ENCODE measurements around the gene AMIGO3.
A peak's percentile ranks its signal among the peaks of the same experiment; 100 is the strongest.

The AMIGO3 gene

DNA sequence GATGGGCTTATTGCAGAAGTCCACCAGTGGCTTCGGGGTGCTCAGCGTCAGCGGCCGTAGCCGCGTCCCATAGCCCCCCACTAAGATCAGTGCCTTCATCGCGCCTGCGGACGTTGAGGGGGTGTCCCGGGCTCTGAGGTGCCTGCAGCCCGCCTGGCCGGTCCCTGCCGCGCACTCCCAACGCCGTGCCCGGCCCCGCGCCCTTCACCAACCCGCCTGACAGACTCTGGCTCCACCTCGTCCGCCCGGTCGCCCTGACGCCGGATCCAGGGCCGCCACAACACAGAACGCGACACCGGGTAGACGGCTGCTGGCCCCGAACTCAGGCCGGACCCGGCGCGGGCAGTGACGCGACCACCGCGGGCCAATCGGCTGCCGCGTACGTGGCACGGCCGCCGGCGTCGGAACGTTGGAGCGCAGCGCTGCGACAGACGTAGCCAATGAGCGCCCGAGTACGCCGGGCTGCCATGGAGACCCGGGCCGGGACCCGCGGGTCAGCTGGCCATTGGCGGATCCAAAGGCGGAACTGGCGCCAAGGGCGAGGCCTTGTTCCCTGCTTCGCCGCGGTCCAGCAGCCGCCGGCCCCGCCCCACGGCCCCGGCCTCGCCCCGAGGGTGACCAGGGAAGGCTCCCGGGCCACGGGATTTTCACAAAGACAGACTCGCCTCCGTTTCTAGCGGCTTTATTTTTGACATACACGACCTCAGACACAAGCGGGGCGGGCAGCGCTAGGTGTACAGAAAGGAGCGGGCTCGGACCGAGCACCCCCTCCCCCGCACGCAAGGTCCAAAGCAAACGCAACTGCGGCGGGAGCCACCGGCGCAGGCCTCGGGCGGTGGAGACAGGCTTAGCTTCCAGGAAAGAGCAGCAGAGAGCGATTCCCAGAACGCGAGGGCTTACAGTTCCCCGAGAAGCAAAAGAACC, 4.4 kb upstream of the AMIGO3 start, which contains the start of gene GMPPB:
Gene GMPPB, minus strand, starts transcription at position 324 of the 924 bp plus-strand sequence. Its CDS starts 225 bp downstream, at position 99.
- peak; percentile 97 for DNase-seq

DNA sequence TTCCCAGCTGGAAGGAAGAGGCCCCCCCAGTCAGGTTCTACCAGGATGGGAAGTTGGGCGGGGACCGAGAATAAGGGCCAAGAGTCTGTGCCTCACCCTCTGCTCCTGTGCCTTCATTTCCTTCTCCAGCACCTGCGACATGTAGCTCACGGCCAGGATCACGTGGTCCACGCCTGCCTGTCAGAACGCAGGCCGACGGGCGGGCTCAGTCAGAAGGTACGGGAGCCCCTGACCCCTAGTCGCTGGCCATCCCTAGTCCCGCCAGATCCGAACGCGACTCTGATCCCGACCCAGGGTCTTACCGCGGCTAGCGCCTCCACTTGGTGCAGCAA, 3.8 kb upstream of the AMIGO3 start:
- peak; percentile 69 for DNase-seq

DNA sequence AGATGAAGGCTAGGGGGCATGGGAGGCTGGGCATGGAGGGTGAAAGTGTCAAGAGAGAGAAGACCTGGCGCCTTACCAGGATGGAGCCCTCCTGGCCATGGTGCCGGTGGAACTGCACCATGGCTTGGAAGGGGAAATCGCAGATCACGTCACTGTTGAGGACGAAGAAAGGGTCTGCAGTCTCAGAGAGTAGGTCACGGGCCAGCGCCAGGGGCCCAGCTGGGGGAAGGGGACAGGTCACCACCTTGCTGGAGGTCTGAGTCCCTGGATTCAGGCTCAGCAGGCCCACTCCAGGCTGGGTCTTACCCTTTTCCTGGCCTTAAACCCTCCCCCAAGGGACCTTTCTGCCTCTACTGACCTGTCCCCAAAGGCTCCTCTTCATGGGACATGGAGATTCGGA, 3.4 kb upstream of the AMIGO3 start:
- no peak for DNase-seq

DNA sequence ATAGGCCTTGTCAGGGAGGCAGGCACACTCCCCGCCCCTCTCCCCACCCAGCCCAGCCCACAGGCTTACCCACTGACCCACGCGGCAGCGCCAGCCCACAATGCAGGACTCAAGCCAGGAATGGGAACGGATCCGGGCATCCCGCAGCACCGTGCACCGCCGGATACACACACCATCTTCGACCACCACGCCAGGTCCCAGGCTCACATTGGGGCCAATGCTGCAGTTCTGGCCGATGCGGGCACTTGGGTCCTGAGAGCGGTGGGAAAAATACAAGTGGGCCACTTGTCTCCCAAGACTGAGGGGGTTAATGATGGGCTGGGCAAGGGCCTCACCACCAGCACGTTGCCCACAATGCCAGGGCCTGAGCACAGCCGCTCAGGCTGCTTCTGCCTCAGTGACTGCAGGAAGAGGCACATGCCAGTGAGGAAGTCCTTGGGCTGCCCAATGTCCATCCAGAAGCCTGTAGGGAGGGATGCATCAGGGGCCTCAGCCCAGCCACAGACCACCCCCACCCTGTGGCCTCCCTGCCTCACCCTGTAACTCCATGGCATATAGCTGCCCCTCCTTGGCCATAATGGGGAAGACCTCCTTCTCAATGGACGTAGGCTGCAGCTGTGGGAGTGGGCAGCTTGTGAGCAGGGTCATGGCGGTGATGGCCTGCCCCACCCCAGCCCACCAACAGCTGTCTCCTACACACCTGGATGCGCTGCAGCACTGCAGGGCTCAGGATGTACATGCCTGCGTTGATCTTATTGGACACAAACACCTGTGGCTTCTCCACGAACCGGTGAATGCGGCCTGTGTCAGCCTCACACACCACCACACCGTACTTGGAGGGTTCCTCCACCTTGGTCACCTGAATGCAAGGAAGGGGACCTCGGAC, 2.7 kb upstream of the AMIGO3 start:
- DNase-seq = no peak

DNA sequence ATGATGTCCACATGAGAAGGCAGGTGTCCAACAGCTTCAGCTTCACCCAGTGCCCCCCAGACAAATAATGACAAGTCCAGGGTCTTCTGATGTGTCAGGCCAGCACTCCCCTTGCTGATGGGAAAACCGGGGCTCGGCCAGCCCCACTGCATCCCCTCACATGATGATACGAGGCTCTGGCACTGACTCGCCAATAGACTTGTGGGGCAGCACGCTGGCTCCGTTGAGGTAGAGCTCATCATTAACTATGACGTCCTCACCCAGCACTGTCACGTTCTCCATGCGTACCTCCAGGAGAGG, 2.1 kb upstream of the AMIGO3 start:
- DNase-seq = no peak

DNA sequence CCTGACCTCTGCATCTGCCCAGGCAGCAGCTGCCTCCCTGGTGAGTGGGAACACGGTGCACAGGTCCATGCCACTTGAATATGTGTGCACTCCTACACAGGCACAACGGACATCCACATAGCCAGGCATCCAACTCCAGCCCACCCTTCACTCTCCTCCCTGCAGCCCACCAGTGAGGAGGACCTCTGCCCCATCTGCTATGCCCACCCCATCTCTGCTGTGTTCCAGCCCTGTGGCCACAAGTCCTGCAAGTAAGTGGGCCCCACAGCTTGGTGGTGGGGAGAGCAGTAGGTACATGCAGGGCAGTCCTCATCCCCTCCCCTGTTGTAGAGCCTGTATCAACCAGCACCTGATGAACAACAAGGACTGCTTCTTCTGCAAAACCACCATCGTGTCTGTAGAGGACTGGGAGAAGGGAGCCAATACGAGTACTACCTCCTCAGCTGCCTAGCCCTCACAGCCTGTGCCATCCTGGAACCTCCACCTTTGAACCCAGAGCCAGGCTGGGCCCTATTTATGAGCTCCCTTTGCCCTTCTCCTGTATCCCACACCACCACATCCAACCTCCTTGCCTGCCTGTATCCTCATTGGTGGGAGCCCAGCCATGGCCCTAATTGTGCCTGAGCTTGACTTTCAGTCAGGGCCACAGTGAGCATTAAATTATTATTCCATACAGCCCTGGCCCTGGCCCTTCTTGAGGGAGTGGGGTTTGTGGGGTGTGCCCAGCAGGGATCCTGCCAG, 1.5 kb upstream of the AMIGO3 start:
- DNase-seq = no peak

DNA sequence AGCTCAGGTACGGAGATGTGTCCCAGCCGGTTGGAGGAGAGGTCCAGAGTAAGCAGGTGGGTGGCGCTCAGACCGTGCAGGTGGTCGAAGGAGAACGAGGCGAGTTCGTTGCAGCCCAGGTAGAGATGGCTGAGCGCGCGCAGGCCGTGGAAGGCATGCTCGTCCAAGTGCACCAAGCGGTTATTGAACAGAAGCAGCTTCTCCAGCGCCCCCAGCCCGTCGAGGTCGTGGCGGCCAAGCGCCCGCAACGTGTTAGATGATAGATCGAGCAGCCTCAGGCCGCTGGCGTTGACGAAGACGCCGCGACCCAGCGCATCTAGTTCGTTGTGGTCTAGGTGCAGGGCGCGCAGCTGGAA, 648 bp downstream of the AMIGO3 start:
- no peak for DNase-seq

DNA sequence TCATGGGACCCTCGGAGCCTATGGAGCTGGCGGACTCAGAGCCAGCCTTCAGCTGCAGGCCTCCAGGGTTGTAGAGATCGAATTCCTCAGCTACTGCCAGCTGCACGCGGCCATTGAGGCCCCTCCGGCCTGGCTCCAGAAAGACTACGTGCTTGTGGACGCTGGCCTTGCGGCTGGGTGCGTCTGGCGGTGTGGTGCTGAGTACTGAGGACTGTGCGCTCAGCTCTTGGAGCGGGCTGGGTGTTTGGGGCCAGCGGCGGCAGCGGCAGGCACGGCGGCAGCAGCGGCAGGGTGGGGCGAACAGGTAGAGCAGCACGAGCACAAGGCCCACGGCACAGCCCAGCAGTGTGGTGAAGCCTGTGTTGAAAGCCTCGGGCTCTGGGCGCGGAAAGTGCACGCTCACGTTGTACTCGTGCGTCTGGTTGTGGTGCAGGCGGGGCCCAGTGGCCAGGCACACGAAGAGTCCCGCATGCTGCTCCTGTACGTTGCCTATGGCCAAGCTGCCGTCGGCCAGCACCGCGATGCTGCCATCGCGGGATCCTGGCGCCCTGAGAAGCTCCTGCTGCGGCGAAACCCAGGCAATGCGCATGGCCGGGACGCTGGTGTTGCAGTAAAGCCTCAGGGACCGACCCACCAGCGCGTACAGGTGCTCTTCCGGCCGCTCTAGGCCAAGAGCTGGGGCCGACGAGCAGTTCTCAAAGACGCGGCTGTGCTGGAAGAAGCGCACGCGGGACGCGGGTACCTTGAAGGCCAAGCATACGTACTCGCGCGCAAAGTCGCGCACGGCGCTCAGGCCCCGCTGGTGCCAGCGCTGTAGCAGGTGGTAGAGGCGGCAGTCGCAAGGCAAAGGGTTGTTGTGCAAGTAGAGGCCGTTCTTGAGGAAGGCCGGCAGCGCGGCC, 1.3 kb downstream of the AMIGO3 start:
- DNase-seq = no peak

DNA sequence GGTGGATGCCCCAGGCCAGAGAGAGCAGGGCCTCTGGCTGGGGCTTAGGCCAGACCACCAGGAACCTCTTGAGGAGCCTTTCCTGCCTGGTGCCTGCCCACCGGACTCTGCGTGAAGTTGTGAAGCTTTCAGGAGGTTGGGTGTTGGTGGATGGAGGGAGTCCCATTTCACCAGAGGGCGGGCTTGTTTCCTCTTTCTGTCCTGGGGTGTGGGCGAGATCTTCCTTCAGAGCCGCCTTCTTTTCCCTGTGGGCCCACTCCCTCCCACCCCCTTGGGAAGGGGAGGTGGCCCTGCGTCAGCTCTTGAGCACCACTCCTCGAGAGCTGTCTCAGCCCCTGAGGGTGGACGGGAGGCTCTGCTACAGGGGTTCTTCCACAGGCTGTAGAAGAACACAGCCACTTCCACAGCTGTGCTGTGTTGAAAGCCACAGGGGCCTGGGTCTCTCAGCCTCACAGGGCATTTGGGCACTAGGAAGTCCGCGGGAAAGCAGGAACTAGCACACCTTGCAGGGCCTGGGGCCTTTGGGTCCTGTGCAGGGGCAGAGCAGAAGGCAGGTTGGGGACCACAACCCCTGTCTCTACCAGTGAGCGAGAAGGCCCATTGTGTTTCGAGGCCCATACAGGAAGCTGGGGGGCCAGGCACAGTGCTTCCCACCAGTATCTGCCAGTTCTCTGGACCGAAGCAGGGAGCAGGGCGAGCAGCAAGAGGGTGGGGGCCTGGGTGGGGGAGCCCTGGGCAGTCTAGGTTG, 2.1 kb downstream of the AMIGO3 start:
- DNase-seq = no peak

DNA sequence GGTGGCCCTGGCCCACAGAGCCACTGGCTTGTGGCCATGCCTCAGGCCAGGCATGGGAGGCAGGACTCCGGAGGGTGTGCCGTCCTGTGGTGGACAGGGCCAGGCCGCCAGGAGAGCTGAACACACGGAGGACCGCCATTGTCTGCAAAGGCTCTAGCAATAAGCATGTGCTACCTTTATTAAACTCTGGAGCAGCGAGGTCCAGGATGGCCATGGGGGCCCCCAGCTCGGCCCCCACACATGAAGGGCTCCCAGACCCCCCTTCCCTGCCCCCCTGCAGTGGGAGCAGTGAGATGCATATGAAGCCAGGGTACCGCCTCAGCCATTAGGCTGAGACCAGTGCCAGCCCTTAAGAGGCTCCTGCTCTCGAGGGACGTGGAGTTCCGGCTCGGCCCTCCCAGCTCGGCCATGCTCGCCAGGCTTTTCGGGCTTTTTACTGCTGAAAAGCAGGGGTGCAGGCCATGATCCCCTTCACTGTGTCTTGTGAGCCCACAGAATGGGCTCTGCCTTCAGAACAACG, 2.7 kb downstream of the AMIGO3 start:
- no peak for DNase-seq

DNA sequence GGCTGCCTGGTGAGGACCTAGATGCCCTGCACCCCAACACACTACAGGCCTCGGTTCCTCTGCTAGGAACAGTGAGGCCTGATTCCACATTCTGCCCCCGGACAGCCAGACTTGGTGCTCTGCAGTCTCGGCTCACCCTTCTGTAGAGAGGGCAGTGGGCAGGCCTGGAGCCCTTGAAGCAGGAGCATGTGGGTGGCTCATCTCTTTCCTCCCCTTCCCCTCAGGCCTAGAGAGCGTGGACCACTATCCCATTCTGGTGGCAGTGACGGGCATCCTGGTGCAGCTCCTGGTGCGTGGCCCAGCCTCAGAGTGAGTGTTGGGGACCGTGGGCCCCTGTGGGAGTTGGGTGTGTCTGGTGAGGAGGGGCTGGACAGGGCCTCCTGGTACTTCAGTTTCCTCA, 3.3 kb downstream of the AMIGO3 start:
- no peak for DNase-seq

DNA sequence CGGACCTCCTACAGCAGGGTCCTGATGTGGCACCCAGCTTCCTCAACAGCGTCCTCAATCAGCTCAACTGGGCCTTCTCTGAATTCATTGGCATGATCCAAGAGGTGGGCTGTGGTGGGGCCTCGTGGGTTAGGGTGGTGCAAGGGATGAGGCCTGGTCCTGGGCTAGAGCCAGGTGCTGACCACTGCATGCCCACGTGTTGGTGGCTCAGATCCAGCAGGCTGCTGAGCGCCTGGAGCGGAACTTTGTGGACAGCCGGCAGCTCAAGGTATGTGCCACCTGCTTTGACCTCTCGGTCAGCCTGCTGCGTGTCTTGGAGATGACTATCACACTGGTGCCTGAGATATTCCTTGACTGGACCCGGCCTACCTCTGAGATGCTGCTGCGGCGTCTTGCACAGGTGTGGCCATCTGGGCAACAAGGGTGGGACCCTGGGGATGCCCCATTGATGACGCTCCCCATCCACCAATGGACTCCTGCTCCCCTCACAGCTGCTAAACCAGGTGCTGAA, 3.8 kb downstream of the AMIGO3 start:
- no peak for DNase-seq

DNA sequence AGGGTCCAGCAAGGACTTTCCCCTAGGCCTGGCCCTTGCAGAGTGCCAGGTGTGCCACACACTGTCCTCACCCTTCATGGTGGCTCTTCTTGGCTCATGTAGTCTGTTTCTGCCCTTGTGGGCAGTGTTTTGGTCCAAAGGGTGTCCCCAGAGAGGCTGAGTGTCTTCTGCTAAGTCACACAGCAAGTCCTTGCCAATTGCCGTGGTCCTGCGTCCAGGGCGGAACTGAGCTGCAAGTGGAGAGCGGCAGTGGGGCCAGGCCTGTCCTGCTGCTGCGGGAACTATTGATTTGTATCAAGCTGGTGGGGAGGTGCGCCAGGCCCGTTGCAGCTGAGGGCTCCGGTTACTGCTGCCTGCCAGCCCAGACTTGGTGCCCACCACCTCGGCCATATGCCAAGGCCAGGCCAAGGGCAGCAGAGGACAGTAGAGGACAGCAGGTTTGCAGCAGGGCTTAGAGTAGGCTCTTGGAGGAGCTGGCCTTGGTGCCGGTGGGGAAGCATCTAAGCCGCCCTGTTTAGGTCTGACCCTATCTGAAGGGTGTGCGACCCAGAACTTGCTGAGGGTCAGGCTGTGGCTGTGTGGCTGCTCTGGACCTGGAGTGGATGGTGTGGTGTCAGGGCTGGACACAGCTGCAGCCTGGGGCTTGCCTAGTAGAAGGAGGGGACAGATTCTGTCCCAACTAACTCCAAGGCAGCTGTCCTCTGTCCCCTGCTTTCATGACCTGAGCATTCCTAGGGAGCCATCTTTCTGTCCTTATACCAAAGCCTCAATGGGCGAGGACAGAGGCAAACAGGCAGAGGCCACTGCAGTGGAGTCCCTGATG, 4.5 kb downstream of the AMIGO3 start:
- DNase-seq = no peak

DNA sequence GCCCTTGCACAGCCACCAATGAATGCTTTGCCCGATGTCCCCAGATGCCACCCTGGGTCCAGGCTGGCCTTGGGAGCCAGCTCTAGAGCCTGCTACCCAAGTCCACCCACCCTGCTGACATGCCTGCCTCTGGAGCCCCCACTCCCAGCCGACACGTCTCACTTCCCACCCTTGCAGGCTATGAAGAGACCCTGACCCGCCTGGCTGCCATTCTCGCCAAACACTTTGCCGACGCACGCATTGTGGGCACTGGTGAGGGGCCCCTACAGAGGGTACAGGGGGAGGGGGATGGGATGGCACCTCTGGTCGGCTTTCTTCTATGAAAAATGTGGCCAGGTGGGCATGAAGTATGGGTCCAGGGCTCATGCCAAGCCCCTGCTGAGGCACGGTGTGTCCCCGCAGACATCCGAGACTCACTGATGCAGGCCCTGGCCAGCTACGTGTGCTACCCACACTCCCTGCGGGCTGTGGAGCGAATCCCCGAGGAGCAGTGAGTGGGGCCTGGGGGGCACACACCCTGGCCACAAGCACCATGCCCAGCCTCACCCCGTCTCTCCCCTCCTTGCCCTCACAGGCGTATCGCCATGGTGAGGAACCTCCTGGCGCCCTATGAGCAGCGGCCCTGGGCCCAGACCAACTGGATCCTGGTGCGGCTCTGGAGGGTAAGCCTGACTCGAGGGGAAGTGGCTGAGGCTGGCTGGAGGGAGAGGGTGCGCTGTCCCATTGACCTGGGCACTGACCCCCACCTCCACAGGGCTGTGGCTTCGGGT, 6.0 kb downstream of the AMIGO3 start:
- DNase-seq = no peak

DNA sequence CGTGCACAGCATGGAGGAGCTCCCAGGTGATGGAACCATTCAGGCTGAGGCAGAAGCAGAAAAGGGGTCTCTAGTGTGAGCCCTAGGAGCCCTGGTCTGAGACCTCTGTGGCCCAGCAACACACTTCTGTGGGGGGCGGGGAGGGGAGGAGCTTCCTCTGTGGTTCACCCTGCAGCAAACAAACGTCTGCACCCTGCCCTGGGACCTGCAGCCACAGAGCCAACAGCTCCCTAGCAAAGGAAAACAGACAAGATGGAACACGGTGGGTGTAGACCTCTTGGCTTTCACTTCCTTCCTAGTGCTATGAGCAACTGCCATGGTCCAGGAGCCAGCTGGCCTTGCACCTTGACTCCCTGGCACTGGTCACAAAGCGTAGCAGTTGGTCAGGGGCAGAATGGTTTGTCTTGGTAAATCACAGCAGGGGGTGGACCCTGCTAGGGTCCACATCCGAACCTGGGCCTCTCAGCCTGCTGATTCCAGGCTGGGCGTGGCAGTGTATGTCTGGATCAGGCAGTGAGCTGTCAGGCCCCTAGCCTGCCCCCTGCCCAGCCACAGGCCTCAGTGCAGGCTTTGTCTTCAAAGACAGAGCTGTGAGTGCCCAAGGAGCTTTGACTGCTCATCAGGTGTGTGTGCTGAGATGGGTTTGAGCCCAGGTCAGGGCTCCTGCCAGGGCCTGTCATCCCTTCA, 6.7 kb downstream of the AMIGO3 start:
- DNase-seq = no peak

DNA sequence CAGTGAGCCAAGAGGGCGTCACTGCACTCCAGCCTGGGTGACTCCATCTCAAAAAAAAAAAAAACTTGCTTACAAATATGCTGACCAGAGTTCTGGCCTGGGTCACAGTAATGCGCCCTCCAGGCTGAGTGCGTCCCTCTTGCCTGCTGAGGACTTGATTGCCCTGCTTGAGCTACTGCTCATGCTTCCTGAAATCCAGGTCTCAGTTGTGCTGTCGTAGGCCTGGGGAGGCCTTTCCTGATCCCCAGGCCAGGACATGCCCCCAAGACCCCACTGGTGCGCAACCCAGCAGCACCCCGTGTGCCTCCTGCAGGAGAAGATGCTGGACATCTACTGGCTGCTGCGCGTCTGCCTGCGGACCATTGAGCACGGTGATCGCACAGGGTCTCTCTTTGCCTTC, 7.3 kb downstream of the AMIGO3 start:
- DNase-seq = no peak

DNA sequence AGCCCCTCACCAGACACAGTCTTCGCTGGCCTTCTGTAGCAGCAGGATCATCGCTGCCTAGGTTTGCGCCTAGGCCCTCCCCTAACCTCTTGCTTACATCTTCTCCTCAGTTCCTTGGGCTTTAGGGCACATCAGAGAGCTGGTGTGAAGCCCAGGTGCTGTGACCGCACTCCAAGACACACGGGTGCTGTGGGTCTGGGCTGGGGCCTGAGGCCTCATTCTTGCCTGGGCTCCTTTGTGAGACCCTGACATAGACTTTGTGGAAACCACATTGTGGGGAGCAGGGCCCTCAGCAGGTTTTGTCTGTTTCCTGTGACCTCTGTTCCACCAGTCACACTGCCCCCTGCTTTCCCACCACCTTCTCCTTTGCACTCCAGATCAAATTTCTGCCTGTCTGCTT, 8.0 kb downstream of the AMIGO3 start:
- DNase-seq = no peak

DNA sequence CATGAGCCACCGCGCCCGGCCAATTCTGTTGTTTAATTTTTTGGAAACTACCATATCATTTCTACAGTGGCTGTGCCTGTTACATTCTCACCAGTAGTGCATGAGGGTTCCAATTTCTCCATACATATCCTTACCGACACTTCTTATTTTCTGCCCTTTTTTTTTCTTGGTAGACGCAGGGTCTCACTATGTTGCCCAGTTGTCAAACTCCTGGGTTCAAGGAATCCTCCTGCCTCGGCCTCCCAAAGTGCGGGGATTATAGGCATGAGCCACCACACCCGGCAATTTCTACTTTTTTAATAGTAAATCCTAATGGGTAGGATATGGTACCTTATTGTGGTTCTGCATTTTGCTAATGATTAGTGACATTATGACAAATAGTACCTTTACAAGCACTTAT, 9.6 kb downstream of the AMIGO3 start:
- DNase-seq = no peak

DNA sequence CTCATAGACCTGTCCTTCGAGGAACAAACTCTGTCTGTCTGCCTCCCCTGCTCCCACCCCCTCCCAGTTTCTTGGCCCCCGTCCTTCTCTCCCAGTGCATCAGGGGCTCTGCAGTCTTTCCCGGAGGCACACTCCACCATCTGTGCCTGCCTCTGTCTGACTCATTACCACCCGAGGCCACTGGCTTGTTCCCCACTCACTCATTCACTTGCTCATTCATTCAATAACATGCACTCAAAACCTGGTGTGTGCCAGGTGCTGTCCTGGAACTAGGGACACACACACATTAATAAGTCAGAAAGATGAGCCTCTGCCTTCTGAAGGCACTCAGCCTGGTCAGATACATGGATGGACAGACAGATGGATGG, 12.4 kb downstream of the AMIGO3 start:
- DNase-seq = no peak
